Upper lobe of left lung (tissue), 4 donors: ENCODE measurements around the gene MSI2.

Experiments used
- EP300 ChIP-seq, 4 donors: sonication (generic); formaldehyde crosslinking; IDR thresholded peaks; one replicate each; pipeline ENCODE4 v1.5.1; 2017; ENCODE audit warnings: antibody characterized with exemption in 4 of 4, control low read depth in 2 of 4
- POLR2A ChIP-seq, 4 donors: fragments of 450-650 bp; IDR thresholded peaks; one replicate each; pipeline ENCODE4 v1.5.1; 2016 to 2017; ENCODE audit warnings: antibody characterized with exemption in 4 of 4, mild to moderate bottlenecking in 2 of 4
- POLR2AphosphoS5 ChIP-seq, 2 donors: sonication (generic); formaldehyde crosslinking; IDR thresholded peaks; one replicate each; pipeline ENCODE4 v1.5.1; 2017; ENCODE audit warnings: antibody characterized with exemption in 2 of 2
- TF ChIP-seq, protein P1 (sequence below), 6 experiments: fragments of 450-650 bp in 4 of 6; fragments of 200-600 bp in 2 of 6; sonication (generic) in 2 of 6; IDR thresholded peaks; one replicate each; pipeline ENCODE4 v1.5.1; 2016 to 2019; ENCODE audit warnings: antibody characterized with exemption in 6 of 6

DNA sequence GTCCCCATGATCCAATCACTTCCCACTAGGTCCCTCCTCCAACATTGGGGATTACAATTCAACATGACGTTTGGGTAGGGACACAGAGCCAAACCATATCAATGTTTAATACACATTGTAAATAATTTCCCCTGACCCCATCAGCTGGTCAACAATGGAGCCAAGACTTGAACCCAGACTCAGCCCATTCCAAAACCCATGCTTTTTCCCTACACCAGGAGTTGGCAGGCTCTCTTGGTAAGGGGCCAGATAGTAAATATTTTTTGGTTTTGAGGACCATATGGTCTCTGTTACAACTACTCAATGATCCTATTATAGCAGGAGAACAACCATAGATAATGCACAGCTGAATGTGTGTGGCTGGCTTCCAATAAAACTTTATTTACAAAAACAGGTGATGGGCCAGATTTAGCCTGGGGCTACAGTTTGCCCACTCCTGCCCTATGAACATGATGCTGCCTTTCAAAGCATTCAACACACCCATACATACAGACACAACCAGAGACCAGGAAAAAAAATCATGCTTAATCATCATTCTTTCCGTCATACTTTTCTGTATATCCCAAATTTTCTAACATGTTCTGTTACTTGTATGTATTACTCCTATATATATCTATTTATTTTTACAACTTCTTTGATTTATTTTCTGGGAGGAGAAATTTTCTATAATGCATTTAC, 22.1 kb upstream of the MSI2 start:
- TF ChIP-seq, protein P1, sequence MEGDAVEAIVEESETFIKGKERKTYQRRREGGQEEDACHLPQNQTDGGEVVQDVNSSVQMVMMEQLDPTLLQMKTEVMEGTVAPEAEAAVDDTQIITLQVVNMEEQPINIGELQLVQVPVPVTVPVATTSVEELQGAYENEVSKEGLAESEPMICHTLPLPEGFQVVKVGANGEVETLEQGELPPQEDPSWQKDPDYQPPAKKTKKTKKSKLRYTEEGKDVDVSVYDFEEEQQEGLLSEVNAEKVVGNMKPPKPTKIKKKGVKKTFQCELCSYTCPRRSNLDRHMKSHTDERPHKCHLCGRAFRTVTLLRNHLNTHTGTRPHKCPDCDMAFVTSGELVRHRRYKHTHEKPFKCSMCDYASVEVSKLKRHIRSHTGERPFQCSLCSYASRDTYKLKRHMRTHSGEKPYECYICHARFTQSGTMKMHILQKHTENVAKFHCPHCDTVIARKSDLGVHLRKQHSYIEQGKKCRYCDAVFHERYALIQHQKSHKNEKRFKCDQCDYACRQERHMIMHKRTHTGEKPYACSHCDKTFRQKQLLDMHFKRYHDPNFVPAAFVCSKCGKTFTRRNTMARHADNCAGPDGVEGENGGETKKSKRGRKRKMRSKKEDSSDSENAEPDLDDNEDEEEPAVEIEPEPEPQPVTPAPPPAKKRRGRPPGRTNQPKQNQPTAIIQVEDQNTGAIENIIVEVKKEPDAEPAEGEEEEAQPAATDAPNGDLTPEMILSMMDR (IDR thresholded peaks at IDR 0.05) = no peak
- TF ChIP-seq POLR2A (IDR thresholded peaks at IDR 0.05) (no peak), POLR2AphosphoS5 (IDR thresholded peaks at IDR 0.05) (no peak), EP300 (IDR thresholded peaks at IDR 0.05) (no peak)
